ENCODE results near the gene CLRN3. TPM values are rescaled to one million over a fixed set of nuclear protein-coding genes. Genes with fewer than 3 reads are reported as not detected.

The CLRN3 gene
- total and polyA plus RNA-seq, 4 donors = 0.10 to 0.12 TPM; not detected in 2

- no peak for DNase-seq
- Histone ChIP-seq H3K9me3 (ENCODE audit: control insufficient read depth in 4 of 4, insufficient read depth in 3 of 4, low read length in 3 of 4) (no peaks in the 10 kb centered on the region), H3K4me1 (ENCODE audit: control insufficient read depth in 5 of 5, insufficient read depth in 5 of 5, low read length in 5 of 5) (no peaks in the 10 kb centered on the region), H3K36me3 (ENCODE audit: control insufficient read depth in 4 of 4, insufficient read depth in 4 of 4, low read length in 4 of 4) (no peaks in the 10 kb centered on the region), H3K27ac (ENCODE audit: low read depth in 1 of 2, low read length in 1 of 2) (peak overlapping the region in 1 of 2 donors; percentile 15), H3K9ac (ENCODE audit: insufficient read depth in 1 of 2, low read length in 2 of 2) (no peak overlapping the region), H3K27me3 (ENCODE audit: control insufficient read depth in 3 of 3, insufficient read depth in 3 of 3, low read length in 2 of 3) (no peaks in the 10 kb centered on the region), H3K4me3 (no peak overlapping the region)
- 91 to 96% methylated on average over 8 of the region's 8 CpGs for WGBS, 2 donors
- ATAC-seq (ENCODE audit: insufficient read depth, low FRiP score) = no peak
- TF ChIP-seq, protein P1, sequence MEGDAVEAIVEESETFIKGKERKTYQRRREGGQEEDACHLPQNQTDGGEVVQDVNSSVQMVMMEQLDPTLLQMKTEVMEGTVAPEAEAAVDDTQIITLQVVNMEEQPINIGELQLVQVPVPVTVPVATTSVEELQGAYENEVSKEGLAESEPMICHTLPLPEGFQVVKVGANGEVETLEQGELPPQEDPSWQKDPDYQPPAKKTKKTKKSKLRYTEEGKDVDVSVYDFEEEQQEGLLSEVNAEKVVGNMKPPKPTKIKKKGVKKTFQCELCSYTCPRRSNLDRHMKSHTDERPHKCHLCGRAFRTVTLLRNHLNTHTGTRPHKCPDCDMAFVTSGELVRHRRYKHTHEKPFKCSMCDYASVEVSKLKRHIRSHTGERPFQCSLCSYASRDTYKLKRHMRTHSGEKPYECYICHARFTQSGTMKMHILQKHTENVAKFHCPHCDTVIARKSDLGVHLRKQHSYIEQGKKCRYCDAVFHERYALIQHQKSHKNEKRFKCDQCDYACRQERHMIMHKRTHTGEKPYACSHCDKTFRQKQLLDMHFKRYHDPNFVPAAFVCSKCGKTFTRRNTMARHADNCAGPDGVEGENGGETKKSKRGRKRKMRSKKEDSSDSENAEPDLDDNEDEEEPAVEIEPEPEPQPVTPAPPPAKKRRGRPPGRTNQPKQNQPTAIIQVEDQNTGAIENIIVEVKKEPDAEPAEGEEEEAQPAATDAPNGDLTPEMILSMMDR (IDR thresholded peaks at IDR 0.05; ENCODE audit: control extremely low read depth, extremely low read depth) = no peak
Measured at GRCh38 chr10:127881262-127881661, 11.5 kb downstream of the CLRN3 start.

- H3K9ac ChIP-seq (ENCODE audit: insufficient read depth in 1 of 2, low read length in 2 of 2) = no peak overlapping the region
- no peaks in the 10 kb centered on the region for H3K36me3 ChIP-seq (ENCODE audit: control insufficient read depth in 4 of 4, insufficient read depth in 4 of 4, low read length in 4 of 4)
- H3K27ac ChIP-seq (ENCODE audit: low read depth in 1 of 2, low read length in 1 of 2) = peak overlapping the region in 1 of 2 donors; percentile 33
- WGBS, 2 donors = 13 to 44% methylated on average over 2 of the region's 2 CpGs
- no peak overlapping the region for H3K4me3 ChIP-seq
- TF ChIP-seq, protein P1 (IDR thresholded peaks at IDR 0.05; ENCODE audit: control extremely low read depth, extremely low read depth) = no peak
- ATAC-seq (ENCODE audit: insufficient read depth, low FRiP score) (no peak), DNase-seq (peak in 1 of 3 donors; percentile 16)
- no peaks in the 10 kb centered on the region for H3K27me3 ChIP-seq (ENCODE audit: control insufficient read depth in 3 of 3, insufficient read depth in 3 of 3, low read length in 2 of 3)
- H3K9me3 ChIP-seq (ENCODE audit: control insufficient read depth in 4 of 4, insufficient read depth in 3 of 4, low read length in 3 of 4) = no peaks in the 10 kb centered on the region
- no peaks in the 10 kb centered on the region for H3K4me1 ChIP-seq (ENCODE audit: control insufficient read depth in 5 of 5, insufficient read depth in 5 of 5, low read length in 5 of 5)
Measured at GRCh38 chr10:127880557-127880956, 12.2 kb downstream of the CLRN3 start.

DNA sequence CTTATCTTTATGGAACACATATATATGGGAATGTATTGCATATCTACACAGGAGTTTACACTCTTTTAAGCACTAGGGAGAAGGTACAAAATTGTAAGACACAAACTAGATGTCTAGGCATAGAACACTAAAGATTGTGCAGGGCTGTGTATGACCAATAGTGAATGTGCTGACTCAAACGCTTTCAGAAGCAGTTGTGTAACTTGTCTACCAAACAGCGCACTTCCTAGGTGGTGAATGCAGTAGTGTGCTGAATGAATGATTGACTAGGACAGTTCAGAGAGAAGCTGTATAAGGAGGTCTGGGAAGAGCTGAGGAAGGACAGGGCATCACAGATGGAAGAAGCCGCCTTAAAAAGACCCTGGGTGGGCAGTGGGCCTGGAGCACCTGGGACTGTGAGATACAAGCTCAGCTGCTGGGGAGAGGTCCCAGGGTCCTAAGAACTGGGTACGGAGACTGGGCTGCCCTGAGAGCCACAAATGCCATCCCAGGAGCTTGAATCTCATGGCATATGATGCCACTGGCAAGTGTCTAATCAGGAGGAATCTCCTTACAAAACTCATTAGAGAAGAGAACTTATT is 14.2 kb downstream of the CLRN3 start:
- DNase-seq (peak in 1 of 3 donors; percentile 11), ATAC-seq (ENCODE audit: insufficient read depth, low FRiP score) (peak; percentile 29)
- 57 to 83% methylated on average over 4 of the region's 4 CpGs for WGBS, 2 donors
- no peaks in the 10 kb centered on the region for H3K4me1 ChIP-seq (ENCODE audit: control insufficient read depth in 5 of 5, insufficient read depth in 5 of 5, low read length in 5 of 5)
- H3K4me3 ChIP-seq = no peak overlapping the region
- H3K9me3 ChIP-seq (ENCODE audit: control insufficient read depth in 4 of 4, insufficient read depth in 3 of 4, low read length in 3 of 4) = no peaks in the 10 kb centered on the region
- no peaks in the 10 kb centered on the region for H3K27me3 ChIP-seq (ENCODE audit: control insufficient read depth in 3 of 3, insufficient read depth in 3 of 3, low read length in 2 of 3)
- no peak overlapping the region for H3K9ac ChIP-seq (ENCODE audit: insufficient read depth in 1 of 2, low read length in 2 of 2)
- no peak overlapping the region for H3K27ac ChIP-seq (ENCODE audit: low read depth in 1 of 2, low read length in 1 of 2)
- no peaks in the 10 kb centered on the region for H3K36me3 ChIP-seq (ENCODE audit: control insufficient read depth in 4 of 4, insufficient read depth in 4 of 4, low read length in 4 of 4)
- TF ChIP-seq, protein P1 (IDR thresholded peaks at IDR 0.05; ENCODE audit: control extremely low read depth, extremely low read depth) = no peak

DNA sequence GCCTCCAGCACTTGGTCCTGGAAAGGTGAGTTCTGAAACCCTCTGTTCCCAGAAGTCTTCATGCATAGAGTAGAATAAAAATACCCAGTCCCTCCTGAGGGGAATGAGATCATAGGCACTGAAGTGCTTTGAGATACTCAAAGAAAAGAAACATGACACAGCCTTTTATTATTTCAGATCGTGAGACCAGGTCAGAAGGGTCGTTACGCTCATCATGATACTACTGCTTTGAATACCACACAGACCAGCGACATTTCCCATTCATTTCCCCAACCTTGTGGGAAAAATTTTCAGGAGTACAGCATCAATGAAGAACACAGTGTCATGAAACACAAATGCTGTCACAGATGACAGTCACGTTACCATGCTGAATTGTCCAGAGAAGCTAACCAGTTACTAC is 15.0 kb downstream of the CLRN3 start:
- H3K4me1 ChIP-seq (ENCODE audit: control insufficient read depth in 5 of 5, insufficient read depth in 5 of 5, low read length in 5 of 5) = no peaks in the 10 kb centered on the region

More for the DNA sequence above, 15.0 kb downstream of the CLRN3 start:
- H3K27ac ChIP-seq (ENCODE audit: low read depth in 1 of 2, low read length in 1 of 2) = no peak overlapping the region
- WGBS, 2 donors = 79 to 87% methylated on average over 5 of the region's 5 CpGs
- H3K27me3 ChIP-seq (ENCODE audit: control insufficient read depth in 3 of 3, insufficient read depth in 3 of 3, low read length in 2 of 3) = no peaks in the 10 kb centered on the region
- H3K4me3 ChIP-seq = no peak overlapping the region
- no peak for DNase-seq
- no peak for ATAC-seq (ENCODE audit: insufficient read depth, low FRiP score)
- H3K36me3 ChIP-seq (ENCODE audit: control insufficient read depth in 4 of 4, insufficient read depth in 4 of 4, low read length in 4 of 4) = no peaks in the 10 kb centered on the region
- no peak overlapping the region for H3K9ac ChIP-seq (ENCODE audit: insufficient read depth in 1 of 2, low read length in 2 of 2)
- H3K9me3 ChIP-seq (ENCODE audit: control insufficient read depth in 4 of 4, insufficient read depth in 3 of 4, low read length in 3 of 4) = no peaks in the 10 kb centered on the region
- TF ChIP-seq, protein P1 (IDR thresholded peaks at IDR 0.05; ENCODE audit: control extremely low read depth, extremely low read depth) = no peak

Data from lung (tissue), 12 donors.